ENCODE measurements around the gene TGM5. TPM values are rescaled to one million over a fixed set of nuclear protein-coding genes. Genes with fewer than 3 reads are reported as not detected.

The TGM5 gene
- total RNA-seq, 1 donor from 2014 or later = not detected

DNA sequence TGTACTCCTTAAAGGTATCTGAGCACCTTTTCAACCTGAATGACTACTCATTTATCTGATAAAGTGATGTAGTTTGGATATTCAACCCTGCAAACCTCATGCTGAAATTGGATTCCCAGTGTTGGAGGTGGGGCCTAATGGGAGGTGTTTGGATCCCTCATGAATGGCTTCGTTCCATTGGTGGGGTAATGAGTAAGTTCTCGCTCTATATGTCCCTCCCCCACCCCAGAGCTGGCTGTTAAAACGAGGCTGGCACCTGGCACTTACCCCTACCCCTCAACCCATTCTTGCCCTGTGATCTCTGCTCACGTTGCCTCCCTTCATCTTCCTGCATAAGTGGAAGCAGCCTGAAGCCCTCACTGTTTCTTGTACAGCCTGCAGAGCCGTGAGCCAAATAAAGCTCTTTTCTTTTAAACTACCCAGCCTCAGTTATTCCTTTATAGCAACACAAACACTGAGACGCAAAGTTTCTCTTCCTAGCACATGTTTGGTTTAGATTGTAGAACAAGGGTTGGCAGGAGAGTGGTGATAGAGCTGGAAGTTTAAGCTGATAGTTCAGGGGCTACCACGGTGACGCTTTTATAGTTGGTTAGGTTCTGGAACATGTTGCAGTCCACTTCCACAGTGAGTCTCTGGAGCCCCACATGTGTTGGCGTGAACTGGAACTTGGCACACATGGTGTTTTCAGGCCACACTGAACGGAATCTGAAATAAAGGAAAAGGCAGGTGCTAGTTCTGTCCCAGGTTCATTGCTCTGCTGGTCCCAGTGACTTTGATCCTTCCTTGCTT lies 69.8 kb downstream of the TGM5 start:
- no peak for DNase-seq (ENCODE audit: low read depth in 2 of 2)

DNA sequence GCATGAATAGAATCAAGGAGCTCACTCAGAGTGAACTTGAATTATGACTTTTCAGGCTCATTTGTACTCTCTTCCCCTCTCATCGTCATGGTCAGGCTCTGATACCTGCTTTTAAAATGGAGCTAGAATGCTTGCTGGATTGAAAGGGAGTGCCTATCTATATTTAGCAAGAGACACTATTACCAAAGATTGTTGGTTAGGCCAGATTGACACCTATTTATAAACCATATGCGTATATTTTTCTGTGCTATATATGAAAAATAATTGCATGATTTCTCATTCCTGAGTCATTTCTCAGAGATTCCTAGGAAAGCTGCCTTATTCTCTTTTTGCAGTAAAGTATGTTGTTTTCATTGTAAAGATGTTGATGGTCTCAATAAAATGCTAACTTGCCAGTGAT lies 71.9 kb downstream of the TGM5 start:
- DNase-seq (ENCODE audit: low read depth in 2 of 2) = no peak

DNA sequence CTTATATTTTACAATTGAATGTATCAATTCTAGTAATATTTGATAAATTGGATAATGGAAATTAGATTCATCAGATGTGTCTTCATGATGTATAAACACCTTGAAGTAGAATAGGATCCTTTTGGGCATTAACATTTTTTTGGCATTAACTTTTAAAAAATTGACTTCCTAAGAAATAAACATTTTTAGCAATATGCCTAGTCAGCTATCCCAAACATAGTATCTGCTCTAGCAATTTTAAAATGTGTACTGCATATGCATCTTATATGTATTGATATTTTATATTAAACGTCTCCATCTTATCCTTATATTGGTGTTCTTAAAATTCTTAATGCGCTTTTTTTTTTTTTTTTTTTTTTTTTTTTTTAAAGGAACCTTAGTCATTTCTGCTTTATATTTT lies 73.0 kb downstream of the TGM5 start:
- DNase-seq (ENCODE audit: low read depth in 2 of 2) = no peak

DNA sequence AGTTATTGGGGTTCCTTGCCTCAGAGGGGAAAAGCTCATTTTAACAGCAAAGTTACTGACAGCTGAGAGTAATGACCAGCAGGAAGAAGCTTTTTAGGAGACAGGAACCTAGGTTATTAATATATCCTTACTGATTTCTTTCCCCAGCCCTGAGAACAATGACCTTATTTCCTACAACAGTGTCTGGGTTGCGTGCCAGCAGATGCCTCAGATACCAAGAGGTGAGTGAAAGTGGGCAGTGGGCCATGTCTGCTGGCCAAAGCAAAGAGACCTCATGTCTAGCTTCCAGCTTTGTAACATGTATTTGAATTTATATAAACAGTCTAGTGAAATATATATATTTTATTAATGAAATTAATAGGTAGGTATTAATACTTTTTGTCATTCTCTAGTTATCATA lies 76.5 kb downstream of the TGM5 start:
- peak; percentile 27 to 91 for DNase-seq (ENCODE audit: low read depth in 2 of 2)

DNA sequence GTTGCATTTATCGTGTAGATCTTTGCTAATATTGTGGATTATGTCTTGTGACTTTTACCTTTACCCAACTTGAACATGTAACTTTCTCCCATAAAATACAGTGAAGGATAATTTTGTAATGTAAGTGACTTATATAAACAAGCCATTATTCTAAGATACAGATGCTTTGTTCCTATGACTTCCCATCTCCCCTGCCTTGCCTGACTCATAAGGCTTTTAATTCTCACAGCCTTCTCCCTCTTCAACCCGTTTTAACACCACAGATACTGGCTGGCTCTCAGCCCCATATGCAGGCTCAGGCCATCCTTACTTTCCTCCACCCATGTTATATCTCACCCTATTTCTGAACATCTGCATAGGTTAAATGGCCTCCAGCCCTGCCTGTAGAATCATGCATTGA lies 77.4 kb downstream of the TGM5 start:
- peak in 1 of 2 donors; percentile 49 for DNase-seq (ENCODE audit: low read depth in 2 of 2)

DNA sequence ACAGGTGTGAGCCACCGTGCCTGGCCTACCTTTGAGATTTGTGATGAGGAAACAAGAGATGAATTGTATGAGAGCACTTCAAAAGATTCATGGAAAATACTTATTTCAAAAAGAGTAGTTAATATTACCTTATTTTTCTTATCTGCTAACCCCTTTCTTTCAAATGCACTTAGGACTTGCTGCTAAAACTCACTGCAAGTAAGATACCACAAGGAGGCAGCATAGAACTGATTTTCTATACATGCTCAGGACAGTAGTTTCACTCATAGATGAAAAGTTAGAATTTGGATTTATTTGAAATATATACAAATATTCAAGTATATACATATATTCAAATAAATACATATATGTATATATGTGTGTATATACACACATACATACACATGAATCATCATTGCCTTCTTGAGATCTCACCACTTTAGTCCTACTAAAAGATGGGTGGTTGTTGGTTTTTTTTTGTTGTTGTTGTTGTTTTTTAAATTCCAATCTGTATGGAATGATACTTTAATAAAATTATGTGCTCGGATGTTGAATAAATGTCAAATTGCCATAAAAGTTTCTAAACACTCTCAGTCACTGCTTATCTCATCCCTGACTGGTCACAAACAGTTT lies 79.1 kb downstream of the TGM5 start:
- DNase-seq (ENCODE audit: low read depth in 2 of 2) = peak; percentile 59 to 74

DNA sequence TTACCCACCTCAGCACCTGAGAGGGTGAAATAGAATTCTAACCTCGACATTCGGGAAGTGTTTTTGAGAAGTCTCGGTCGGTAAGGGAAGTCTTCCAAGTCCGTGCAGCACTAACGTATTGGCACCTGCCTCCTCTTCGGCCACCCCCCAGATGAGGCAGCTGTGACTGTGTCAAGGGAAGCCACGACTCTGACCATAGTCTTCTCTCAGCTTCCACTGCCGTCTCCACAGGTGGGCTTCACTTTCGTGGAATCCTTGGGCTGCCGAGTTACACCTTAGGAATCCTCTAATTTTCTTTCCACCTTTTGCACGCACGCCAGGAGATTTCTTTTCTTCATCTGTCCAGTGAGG lies 80.8 kb downstream of the TGM5 start:
- DNase-seq (ENCODE audit: low read depth in 2 of 2) = no peak

DNA sequence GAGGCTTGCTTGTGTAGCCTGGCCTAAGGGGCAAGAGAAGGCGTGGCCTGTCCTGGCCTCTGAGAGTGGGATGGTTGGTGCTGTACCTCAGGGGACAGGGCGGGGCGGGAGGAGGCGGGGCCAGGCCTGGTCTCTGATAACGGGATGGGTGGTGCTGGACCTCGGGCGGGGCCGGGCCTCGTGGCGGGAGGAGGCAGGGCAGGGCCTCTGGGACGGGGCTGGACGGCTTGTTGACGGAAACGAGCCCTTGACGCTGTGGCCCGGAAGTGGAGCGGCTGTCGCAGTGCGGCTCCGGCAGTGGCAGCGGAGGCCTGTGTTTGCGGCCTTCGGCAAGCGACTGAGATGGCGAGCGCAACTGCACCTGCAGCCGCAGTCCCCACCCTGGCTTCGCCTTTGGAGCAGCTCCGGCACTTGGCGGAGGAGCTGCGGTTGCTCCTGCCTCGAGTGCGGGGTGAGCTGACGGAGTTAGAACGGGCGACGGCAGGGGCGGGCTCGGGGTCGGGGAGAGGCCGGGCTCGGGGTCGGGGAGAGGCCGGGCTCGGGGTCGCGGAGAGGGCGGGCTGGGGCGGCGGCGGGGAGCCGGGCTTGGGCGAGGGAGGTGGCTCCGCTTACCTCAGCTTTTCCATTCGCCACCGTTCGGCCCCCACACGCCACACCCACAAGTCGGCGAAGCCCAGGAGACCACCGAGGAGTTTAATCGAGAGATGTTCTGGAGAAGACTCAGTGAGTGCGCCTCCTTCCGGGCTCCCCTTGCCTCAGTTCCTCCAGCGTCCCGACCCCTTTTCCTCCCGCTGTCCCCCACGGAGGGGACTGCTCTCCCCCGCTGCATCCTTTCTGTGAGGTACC lies 81.3 kb downstream of the TGM5 start, which contains the start of gene CCNDBP1:
Gene CCNDBP1, plus strand, starts transcription at position 247 of the 846 bp plus-strand sequence. Its CDS starts 96 bp downstream, at position 343.
- DNase-seq (ENCODE audit: low read depth in 2 of 2) = peak; percentile 75 to 81

DNA sequence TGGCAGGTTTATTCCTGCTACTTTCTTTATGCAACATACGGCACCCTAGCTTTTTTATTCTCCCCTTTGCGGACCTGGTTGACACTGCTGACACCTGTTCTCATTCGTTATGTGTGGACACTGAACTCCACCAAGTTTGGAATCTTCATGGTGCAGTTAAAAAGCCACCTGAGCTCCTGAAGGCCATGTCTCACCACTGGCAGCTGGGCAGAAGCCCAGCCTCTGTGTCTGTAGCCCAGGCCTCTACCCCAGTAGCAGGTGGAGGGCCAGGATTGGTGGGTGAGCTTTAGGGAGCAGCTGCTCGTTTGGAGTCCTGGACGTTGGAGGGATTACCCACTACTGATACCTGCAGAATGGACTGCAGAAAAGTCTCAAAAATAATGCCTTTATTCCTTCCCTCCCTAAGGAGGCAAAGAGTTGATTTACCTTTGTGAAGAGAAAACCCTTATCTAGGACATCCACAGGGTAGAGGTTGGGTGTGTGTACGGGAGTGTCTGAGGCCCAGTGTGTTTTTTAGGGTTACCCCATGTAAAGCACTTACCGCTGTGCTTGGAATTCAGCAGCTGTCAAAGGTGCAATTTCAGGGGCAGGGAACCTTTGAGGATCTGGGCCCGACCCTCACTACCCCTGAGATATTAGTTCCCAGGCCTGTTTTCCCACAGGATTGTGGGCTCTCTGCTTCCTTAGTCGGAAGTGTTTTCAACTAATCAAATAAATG lies 82.2 kb downstream of the TGM5 start:
- DNase-seq (ENCODE audit: low read depth in 2 of 2) = no peak

DNA sequence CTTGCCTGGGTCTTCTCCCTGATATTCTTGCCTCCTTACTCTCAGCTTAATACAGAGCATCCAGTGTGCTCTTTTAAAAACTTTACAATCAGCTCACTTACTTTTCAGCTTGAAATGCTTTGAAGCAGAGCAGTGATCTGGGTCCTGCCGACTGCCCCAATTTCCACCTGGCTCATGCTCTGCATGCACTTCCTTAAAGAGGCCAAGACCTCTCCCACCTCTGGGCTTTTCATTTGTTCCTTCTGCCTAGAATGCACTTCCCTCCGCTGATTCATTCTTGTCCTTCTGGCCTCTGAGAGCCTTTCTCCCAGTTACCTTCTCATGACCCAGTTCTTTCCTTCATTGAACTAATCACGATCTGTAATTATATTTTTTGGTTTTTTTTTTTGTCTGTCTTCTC lies 83.5 kb downstream of the TGM5 start:
- no peak for DNase-seq (ENCODE audit: low read depth in 2 of 2)

Other genes with a start within 250 kb of the TGM5 start
- 19.5 and 21.3 TPM in 2 replicates for gene UBR1, start 160.9 kb downstream of the TGM5 start, total RNA-seq
- 11.4 and 12.7 TPM in 2 replicates for gene TMEM62, start 133.3 kb downstream of the TGM5 start, total RNA-seq
- 75.9 and 81.0 TPM in 2 replicates for gene CCNDBP1, start 81.5 kb downstream of the TGM5 start, total RNA-seq
- gene EPB42, start 45.9 kb downstream of the TGM5 start, total RNA-seq = not detected in 2 replicates
- gene TGM7, start 35.3 kb upstream of the TGM5 start, total RNA-seq = not detected in 2 replicates
- gene LCMT2, start 63.6 kb upstream of the TGM5 start, total RNA-seq = 2.8 and 6.1 TPM in 2 replicates
- 12.6 and 12.8 TPM in 2 replicates for gene ZSCAN29, start 104.1 kb upstream of the TGM5 start, total RNA-seq
- 8.3 and 8.5 TPM in 2 replicates for gene TUBGCP4, start 104.2 kb upstream of the TGM5 start, total RNA-seq
- 42.6 and 43.1 TPM in 2 replicates for gene TP53BP1, start 226.2 kb upstream of the TGM5 start, total RNA-seq

All from dermis microvascular lymphatic vessel endothelial cell (primary cell).